ENCODE results near the gene SERPINA4.

- TF ChIP-seq POLR2A (IDR thresholded peaks at IDR 0.05) (no peak), CTCF (IDR thresholded peaks at IDR 0.05) (no peak)
Observed at GRCh38 chr14:94572637-94573303, 11.5 kb downstream of the SERPINA4 start.
